Stimulated activated CD8-positive, alpha-beta memory T cell treated with anti-CD3 and anti-CD28 coated beads, Interleukin-4, amount 100 ng/mL, for 24 hours (primary cell): ENCODE measurements around the gene LRRIQ4.
A peak's percentile ranks its signal among the peaks of the same experiment; 100 is the strongest.

Experiments used
- DNase-seq: peaks from one replicate; pipeline ENCODE4 v3.0.0-alpha.2; 2020; ENCODE audit warnings: low read depth

LRRIQ4 gene

DNA sequence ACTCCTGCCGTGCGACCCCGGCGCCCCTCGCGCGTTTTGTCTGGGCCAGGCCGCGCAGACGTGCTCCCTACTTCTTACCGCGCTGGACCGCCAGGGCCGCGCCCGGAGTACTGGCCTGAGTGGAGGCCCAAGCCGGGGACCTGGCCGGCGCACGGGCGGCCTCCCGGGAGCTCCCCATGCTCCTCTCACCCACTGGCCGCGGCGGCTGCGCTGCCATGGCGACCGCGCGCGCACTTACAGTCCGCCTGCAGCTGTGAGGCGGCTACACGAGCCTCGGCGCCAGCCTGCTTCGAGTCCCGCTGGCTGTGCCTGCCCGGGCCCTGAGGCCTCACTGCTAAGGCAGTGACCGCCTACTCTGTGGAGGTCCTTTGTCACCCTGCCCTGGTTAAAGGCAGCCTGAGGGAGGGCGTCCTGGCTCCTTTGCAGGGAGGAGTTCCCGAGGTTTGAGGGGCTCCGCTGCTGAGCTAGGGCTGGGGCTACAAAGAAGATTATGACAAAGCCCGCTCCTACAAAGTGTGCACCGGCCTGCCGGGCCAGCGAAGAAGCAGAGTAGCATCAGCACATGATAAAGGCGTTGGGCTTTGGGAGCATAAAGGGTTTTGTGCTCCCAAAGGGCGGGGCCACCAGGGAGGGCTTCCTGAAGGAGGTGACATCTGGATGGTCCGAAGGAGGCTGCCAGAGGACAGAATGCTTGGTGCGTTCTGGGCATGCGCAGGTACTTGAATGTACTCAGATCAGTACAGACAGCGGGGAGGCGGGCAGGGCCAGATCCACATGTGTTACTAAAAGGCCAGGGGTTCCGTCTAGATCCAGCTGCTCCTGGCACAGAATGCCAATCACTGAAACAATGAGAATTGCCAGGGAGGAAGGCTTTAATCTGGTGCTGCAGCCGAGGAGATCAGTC is at the start of gene LRRIQ4, which contains the start of gene LRRC34:
Gene LRRIQ4 (plus strand): TSS at position 539 of the 904 bp plus-strand sequence. CDS start 9,052 bp downstream, outside the sequence.
Gene LRRC34 (minus strand): TSS at position 573 of the 904 bp plus-strand sequence. CDS start 356 bp downstream, at position 217.
- peak; percentile 64 for DNase-seq

DNA sequence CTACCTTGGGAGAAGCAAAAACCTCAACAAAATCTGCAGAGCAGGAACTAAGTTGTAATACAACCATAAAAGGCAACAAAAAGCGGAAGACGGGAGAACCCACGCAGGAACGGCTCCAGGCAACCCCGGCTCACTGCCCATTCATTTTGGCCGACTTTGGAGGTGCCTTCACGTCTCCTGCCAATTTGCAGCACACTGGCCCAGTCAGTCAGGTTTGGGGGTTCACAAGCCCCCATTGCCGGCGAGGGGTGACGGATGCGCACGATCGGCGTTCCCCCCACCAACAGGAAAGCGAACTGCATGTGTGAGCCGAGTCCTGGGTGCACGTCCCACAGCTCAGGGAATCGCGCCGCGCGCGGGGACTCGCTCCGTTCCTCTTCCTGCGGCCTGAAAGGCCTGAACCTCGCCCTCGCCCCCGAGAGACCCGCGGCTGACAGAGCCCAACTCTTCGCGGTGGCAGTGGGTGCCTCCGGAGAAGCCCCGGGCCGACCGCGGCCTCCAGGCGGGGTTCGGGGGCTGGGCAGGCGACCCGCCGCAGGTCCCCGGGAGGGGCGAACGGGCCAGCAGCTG is 48.3 kb upstream of the LRRIQ4 start:
- peak; percentile 50 for DNase-seq

DNA sequence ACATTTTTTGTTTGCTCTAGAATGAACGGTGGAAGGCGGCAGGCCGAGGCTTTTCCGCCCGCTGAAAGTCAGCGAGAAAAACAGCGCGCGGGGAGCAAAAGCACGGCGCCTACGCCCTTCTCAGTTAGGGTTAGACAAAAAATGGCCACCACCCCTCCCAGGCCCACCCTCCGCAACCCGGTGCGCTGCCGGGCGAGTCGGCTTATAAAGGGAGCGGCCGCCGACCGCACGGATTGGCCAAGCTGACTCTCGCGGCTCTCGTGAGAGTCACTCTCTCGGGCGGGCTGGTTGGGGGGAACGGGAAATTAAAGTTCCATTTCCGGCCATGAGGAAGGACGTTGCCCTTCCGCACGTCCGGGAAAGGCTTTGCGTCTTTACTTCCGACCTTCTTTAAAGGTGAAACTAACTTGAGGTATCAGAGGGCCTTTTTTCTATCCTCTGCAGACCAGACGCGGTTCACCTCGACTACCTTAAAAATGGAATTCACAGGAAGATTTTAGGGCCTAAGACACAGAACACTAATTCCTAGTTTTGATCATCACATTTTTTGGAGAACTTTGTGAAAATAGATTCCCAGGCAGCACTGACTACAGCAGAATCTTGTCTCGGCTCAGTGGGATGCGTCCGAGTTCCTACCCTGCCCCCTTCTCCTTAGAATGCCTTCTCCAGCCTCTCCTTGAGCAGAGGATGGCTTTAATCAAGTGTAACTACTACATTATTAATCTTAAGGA is 47.6 kb upstream of the LRRIQ4 start, which contains the start of gene TERC:
Gene TERC (minus strand): TSS at position 179 of the 731 bp plus-strand sequence.
- DNase-seq = peak; percentile 89

DNA sequence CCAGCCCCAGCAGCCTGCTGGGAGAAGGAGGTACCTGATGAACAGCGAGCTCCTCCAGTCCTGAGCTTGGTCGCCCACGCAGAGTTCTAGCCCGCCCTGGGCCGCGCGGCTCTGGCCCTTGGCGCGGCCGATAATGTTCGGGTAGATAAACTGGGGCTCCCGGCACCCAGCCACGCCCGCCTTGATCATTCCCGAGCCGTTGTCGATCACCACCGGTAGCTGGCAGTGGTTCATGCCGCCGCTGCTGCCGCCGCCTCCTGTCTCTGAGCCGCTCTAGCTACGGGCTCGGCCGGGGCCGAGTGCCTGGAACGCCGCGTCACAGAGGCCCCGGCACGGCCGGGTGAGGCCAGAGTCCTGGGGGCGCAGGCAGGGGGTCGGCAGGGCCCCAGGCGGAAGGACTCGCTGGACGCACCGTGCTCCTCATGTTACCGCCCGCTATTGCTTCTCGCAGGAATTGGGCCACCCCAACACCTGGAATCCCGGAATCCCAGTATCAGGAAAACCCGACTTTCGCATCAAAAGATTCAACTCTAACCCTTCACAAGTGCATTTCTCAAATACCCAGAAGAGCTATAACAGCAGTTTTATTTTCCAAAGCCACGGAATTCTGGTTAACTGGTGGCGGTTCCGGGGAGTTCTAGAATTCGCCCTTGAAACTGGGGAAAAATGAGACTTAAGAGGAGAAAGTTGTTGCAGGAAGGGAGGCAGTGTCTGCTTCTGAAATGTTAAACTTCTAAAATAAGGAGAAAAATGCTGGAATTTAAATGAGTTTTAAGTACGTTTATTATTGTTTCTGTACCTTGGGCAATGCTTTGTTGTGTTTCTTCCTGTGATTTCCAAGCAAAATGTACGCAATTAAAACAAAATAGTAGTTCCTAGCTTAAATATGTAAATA is 43.1 kb upstream of the LRRIQ4 start, which contains the start of gene ACTRT3:
Gene ACTRT3 (minus strand): TSS at position 275 of the 895 bp plus-strand sequence. CDS start 41 bp downstream, at position 234.
- DNase-seq = peak; percentile 41

DNA sequence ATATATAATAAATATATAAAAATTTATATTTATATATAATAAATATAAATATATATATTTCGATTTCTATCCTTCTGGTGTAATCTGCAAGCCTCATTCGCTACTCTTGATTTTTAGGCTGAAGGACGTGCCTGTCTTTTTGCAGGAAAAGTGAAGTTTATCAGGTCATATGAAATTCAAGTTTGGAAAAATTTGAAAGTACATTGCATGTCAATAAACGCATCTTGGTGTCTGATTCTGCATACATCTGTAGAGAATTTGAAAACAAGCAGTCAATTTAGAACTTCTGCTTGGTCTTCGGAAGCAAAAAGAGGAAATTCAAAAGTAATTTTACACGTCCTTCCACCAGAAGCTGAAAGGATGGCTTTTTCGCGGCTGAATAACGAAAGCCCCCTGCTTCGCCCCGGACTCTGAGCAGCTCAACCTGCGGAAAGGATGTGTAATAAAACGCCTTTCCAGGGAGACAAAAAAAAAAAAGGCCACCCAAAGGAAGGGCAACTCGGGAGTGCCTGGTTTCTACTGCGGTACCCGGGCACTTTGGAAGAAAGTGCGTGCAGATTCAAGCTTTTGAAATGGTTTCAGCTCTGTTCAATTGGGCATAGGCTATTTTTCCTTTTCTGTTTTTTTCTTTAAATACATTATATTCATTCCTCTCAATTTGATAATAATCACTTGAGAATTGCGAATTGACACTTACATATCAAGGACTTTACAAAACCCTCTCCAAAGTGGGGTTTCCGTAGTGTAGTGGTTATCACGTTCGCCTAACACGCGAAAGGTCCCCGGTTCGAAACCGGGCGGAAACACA is 41.0 kb upstream of the LRRIQ4 start:
- peak; percentile 31 for DNase-seq

DNA sequence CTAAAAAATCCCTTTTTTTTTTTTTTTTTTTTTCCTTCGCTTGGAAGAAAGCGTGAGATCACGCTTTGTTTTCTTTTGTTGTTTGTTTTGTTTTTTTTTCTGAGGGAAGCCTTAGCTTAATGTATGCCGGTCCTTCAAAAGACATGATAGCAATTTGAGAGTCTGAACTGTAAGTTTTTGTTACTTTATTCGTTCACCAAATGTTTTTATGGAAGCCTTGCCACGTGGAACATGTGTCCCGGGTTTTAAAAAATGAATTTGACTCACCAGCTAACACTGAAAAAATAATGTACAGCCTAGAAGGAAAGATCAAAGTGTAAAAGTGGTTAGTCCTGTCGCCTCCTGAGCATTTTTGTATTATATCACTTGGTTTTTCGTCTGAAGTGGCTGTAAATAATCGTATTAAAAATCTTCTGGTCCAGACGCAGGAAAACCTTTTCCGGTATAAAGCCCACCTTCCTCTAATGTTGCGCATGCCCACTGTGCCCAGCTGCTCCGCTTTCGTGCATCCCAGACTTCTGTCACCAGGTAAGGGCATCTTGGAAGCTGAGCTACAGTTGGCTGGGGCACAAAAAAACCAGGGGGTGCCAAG is 40.3 kb upstream of the LRRIQ4 start:
- peak; percentile 45 for DNase-seq

DNA sequence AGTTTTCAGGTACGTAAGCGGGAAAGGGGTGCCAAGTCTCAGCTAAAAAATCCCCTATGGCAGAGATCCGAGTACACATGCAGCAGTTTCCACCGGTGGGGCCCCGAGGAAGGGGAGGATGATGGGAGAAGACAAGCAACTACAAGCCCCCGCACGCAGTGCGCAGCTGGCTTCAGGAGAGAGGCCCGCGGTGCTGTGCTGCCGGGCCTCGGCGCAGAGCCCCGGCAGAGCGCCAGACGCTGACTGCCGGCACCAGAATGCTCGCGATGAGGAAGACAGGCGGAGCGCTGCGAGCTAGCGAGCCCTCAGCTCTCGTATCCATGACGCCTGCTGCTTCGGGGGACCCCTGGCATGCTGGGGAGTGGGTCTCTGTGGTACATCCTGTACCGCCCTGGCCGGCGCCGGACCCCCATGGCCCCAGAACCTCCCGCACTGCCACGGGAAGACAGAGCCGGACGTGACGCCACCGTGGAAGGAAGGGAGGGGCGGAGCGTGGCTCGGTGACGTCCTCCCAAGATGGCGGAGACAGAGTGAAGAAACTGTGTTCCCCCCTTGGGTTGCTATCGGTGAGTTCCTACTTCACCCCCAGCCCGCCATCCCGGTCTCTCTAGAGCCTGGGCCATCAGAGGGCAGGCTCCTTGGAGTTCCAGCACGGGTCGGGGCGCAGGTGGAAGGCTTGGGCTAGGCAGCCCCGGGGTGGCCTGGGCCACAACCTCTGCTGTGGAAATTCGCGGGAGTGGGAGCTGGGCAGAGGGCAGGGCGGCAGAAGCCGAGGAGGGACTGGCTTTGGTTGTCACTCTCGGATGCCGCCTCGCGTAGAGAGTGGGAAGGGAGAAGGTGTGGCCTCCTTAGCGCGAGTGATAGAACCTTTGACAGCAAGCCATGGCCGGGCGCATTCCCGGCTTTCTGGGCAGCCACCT is 39.5 kb upstream of the LRRIQ4 start, which contains the start of gene MYNN:
Gene MYNN (plus strand): TSS at position 500 of the 920 bp plus-strand sequence. CDS start 900 bp downstream, outside the sequence.
- peak; percentile 89 for DNase-seq

DNA sequence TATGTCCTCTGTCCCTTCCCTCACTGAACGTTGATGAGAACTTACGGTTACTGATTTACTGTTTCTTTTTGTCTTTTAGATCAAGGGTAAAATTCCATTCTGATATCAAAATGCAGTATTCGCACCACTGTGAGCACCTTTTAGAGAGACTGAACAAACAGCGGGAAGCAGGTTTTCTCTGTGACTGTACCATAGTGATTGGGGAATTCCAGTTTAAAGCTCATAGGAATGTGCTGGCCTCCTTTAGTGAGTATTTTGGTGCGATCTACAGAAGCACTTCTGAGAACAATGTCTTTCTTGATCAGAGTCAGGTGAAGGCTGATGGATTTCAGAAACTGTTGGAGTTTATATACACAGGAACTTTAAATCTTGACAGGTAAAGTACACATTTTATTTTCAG is 38.5 kb upstream of the LRRIQ4 start:
- DNase-seq = no peak

DNA sequence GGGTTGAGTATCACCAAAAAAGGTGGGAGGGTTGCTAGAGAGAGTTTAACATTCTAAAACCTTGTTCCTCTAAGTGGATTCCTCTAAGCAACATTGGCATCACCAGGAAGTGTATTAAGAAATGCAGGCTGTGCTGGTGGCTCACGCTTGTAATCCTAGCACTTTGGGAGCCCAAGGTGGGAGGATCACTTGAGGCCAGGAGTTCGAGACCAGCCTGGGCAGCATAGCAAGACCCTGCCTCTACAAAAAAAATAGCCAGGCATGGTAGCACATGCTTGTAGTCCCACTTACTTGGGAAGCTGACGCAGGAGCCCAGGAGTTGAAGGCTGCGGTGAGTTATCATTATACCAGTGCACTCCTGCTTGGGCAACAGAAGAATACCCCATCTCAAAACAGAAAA is 34.8 kb upstream of the LRRIQ4 start:
- no peak for DNase-seq

DNA sequence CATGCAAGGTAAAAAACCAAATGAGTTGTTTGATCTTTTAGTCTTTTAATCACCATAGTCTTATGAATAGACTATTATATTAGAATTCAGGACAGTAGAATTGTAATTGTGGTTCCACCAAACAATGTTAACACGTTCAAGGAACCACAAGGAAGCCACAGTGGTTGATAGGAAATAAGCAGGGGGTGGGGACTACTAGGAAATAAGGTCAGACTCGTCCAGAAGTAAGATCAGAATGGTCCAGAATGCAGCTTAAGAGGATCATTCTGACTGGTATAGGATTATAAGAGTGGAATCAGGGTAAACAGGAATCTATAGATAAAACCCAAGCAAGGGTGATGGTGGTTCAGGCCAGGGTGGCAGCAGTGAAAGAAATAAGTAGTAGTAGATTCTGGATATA is 31.9 kb upstream of the LRRIQ4 start:
- no peak for DNase-seq

DNA sequence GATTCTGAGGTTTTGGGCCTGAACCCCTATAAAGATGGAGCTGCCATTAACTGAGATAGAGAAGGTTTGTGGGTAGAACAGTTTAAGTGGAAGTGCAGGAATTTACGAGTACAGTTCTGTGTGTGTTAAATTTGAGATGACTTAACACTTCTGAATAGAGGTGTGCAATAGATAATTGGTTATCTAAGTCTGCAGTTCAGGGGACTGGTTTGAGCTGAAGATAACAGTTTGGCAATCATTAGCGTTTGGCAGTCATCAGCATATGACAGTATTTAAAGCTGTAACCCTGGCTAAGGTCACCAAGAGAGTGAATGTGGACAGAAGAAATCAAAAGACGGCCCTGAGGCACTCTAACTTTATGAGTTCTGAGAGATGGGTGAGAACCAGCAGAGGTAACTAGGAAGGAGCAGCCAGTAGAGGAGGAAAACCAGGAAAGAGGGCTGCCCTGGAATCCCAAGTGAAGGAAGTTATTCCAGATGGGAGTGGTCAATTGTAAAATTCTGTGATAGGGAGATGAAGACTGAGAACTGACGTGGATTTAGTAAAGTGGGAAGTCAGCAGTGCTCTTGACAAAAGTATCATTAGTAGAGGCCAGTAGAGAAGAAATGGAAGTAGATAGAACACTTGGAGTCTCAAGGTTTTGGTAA is 31.3 kb upstream of the LRRIQ4 start:
- DNase-seq = no peak

DNA sequence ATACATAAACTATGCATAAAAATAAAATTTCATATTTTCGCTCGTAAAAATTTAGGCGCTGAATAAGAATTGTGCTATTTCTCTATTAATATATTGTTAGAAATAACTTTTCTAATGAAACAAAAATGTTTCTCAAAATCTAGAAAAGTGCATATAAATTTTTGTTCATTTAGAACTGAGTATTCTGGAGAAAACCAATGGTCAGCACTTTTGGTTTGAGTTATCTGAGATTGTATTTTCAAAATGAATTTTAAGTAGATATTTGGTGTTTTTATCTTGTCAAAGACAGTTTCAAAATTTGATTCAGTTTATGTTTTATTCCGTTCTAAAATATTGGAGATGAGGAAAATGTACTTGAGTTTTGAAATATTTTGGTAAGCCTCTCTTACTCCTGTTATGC is 25.6 kb upstream of the LRRIQ4 start:
- DNase-seq = no peak

DNA sequence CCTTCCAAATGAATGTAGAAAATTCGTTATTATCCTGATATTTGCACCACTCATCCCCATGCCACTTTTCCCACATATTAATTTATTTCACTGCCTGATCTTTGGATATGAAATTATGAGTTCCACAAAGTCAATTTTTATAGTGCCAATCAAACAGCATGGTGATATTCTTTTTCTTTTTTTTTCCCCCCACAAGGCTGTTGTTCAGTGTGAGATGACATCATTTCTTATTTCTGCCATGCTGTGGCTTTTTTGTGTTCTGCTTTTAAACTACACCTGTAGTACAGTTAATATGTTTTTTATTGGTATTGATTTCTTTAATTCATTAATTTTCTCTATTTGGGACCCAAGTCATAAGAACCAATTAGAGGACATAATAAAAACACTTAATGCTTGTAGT is 24.9 kb upstream of the LRRIQ4 start:
- no peak for DNase-seq

DNA sequence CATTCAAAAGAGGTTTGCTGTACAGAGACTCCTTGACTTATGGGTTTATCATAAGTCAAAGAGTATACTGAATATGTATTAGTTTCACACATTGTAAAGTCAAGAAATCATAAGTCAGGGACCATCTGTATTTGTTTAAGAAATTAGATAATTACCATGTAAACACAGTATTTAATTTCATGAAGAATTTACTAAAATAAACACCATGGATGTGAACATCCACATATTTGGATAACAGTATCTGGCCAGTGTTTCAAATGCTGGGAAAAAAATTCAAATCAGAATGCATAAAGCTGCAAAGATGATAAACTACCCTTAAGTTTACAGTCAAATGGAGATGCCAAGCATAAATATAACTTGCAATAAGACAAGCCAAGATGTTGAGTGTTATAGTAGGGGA is 22.5 kb upstream of the LRRIQ4 start:
- DNase-seq = no peak

DNA sequence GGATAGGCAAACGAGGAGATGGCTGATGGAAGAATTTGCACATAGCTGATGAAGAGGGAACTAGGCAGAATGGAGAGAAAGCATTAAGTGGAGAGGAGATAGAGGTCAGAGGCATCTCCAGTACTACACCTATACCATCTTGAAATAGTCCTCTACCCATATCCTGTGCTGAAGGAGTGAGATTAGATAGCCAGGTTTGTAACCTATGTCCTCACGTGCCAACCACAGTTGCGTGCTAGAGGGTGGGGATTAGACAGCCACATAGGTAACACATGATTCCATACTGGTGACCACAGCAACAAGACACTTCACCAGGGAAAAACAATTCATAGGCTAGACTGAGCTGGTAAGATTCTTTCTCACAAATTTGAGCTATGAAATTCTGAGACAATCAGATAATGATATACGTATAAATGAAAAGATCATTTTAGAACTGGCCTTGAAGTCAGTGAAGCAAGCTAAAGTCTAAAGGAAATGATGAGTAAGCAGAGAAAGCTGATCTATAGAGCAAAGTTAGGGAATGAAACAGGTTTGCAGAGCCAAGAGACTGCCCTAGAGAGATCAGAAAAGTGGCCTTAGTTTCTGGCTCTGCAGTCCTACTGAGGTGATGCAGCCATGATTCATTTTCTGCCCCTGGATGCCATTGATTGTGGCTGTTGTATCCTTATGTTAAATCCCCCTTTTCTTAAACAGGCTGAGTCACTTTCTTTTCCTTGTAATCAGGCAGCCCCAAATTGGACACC is 21.8 kb upstream of the LRRIQ4 start:
- no peak for DNase-seq

DNA sequence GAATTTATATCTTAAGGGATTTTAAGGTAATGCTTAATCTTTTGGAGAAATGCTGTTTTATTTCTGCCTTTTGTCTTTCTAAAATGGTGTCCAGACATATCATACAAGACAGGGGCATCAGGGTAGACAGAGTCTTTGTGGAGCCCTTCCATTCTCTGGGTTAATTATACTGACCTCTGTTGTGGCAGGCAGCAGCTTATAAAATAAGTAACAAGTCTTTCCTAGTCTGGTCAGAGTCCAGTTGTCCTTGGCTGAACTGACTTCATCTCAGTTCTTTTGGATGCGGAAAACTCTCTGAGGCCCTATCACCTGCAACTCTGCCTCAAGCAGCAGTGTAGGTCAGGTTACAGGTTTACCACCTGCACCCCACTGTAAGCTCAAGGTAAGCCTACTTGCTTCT is 20.3 kb upstream of the LRRIQ4 start:
- no peak for DNase-seq

DNA sequence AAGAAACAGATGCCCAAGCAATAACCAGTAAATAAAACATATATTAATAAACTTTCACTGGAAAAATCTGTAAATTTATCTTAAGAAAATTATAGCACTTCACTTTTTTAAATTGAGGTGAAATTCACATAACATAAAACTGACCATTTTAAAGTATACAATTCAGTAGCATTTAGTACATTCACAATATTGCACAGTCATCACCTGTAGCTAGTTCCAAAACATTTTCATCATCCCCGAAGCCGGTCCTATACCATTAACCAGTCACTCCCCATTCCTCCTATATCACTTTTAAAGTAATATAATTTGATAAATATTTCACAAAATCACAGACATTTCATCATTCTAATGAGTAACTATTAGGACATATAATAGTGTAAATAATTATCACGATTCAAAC is 8.0 kb upstream of the LRRIQ4 start:
- DNase-seq = no peak
